ENCODE measurements around the gene CTU2.
A peak's percentile ranks its signal among the peaks of the same experiment; 100 is the strongest.

CTU2 gene

GRCh38 chr16:88700636-88701482 lies 5.4 kb upstream of the CTU2 start:
- no peaks in the 10 kb centered on the region for H3K27me3 ChIP-seq (ENCODE audit: control insufficient read depth, insufficient read depth, low read length)
- H3K36me3 ChIP-seq (ENCODE audit: control insufficient read depth, insufficient read depth, low read length) = peaks cover 24% of the 10 kb centered on the region
- no peaks in the 10 kb centered on the region for H3K9me3 ChIP-seq (ENCODE audit: control insufficient read depth, insufficient read depth, low read length)
- H3K4me1 ChIP-seq (ENCODE audit: control insufficient read depth, insufficient read depth, low read length) = no peaks in the 10 kb centered on the region
- no peak overlapping the region for H3K4me3 ChIP-seq (ENCODE audit: low read depth, low read length)
- H3K9ac ChIP-seq (ENCODE audit: low read depth, low read length) = no peak overlapping the region

- no peaks in the 10 kb centered on the region for H3K9me3 ChIP-seq (ENCODE audit: control insufficient read depth, insufficient read depth, low read length)
- no peak overlapping the region for H3K9ac ChIP-seq (ENCODE audit: low read depth, low read length)
- H3K27me3 ChIP-seq (ENCODE audit: control insufficient read depth, insufficient read depth, low read length) = no peaks in the 10 kb centered on the region
- H3K4me1 ChIP-seq (ENCODE audit: control insufficient read depth, insufficient read depth, low read length) = no peaks in the 10 kb centered on the region
- no peak overlapping the region for H3K4me3 ChIP-seq (ENCODE audit: low read depth, low read length)
- H3K36me3 ChIP-seq (ENCODE audit: control insufficient read depth, insufficient read depth, low read length) = peaks cover 21% of the 10 kb centered on the region
Observed at GRCh38 chr16:88701581-88702370, 4.5 kb upstream of the CTU2 start.

- H3K9me3 ChIP-seq (ENCODE audit: control insufficient read depth, insufficient read depth, low read length) = no peaks in the 10 kb centered on the region
- H3K36me3 ChIP-seq (ENCODE audit: control insufficient read depth, insufficient read depth, low read length) = peaks cover 14% of the 10 kb centered on the region
- no peak overlapping the region for H3K4me3 ChIP-seq (ENCODE audit: low read depth, low read length)
- no peak overlapping the region for H3K9ac ChIP-seq (ENCODE audit: low read depth, low read length)
- H3K4me1 ChIP-seq (ENCODE audit: control insufficient read depth, insufficient read depth, low read length) = peaks cover 4% of the 10 kb centered on the region
- no peaks in the 10 kb centered on the region for H3K27me3 ChIP-seq (ENCODE audit: control insufficient read depth, insufficient read depth, low read length)
Observed at GRCh38 chr16:88702371-88703210, 3.7 kb upstream of the CTU2 start.

- Histone ChIP-seq H3K9me3 (ENCODE audit: control insufficient read depth, insufficient read depth, low read length) (no peaks in the 10 kb centered on the region), H3K4me3 (ENCODE audit: low read depth, low read length) (no peak overlapping the region), H3K9ac (ENCODE audit: low read depth, low read length) (no peak overlapping the region), H3K4me1 (ENCODE audit: control insufficient read depth, insufficient read depth, low read length) (peaks cover 4% of the 10 kb centered on the region), H3K36me3 (ENCODE audit: control insufficient read depth, insufficient read depth, low read length) (peaks cover 11% of the 10 kb centered on the region), H3K27me3 (ENCODE audit: control insufficient read depth, insufficient read depth, low read length) (no peaks in the 10 kb centered on the region)
Observed at GRCh38 chr16:88703486-88704309, 2.6 kb upstream of the CTU2 start.

GRCh38 chr16:88705076-88705684 lies 1.1 kb upstream of the CTU2 start:
- Histone ChIP-seq H3K36me3 (ENCODE audit: control insufficient read depth, insufficient read depth, low read length) (peaks cover 10% of the 10 kb centered on the region), H3K9me3 (ENCODE audit: control insufficient read depth, insufficient read depth, low read length) (no peaks in the 10 kb centered on the region), H3K4me1 (ENCODE audit: control insufficient read depth, insufficient read depth, low read length) (peaks cover 4% of the 10 kb centered on the region), H3K27me3 (ENCODE audit: control insufficient read depth, insufficient read depth, low read length) (no peaks in the 10 kb centered on the region), H3K9ac (ENCODE audit: low read depth, low read length) (peak overlapping the region; percentile 54), H3K4me3 (ENCODE audit: low read depth, low read length) (peak overlapping the region; percentile 98)

- Histone ChIP-seq H3K27me3 (ENCODE audit: control insufficient read depth, insufficient read depth, low read length) (no peaks in the 10 kb centered on the region), H3K9ac (ENCODE audit: low read depth, low read length) (peak overlapping the region; percentile 54), H3K4me1 (ENCODE audit: control insufficient read depth, insufficient read depth, low read length) (peaks cover 4% of the 10 kb centered on the region), H3K9me3 (ENCODE audit: control insufficient read depth, insufficient read depth, low read length) (no peaks in the 10 kb centered on the region), H3K4me3 (ENCODE audit: low read depth, low read length) (peak overlapping the region; percentile 98), H3K36me3 (ENCODE audit: control insufficient read depth, insufficient read depth, low read length) (peaks cover 4% of the 10 kb centered on the region)
Observed at GRCh38 chr16:88705801-88706228, 488 bp upstream of the CTU2 start.

- Histone ChIP-seq H3K4me3 (ENCODE audit: low read depth, low read length) (peak overlapping the region; percentile 98), H3K4me1 (ENCODE audit: control insufficient read depth, insufficient read depth, low read length) (peaks cover 4% of the 10 kb centered on the region), H3K9me3 (ENCODE audit: control insufficient read depth, insufficient read depth, low read length) (no peaks in the 10 kb centered on the region), H3K27me3 (ENCODE audit: control insufficient read depth, insufficient read depth, low read length) (no peaks in the 10 kb centered on the region), H3K36me3 (ENCODE audit: control insufficient read depth, insufficient read depth, low read length) (peaks cover 4% of the 10 kb centered on the region), H3K9ac (ENCODE audit: low read depth, low read length) (peak overlapping the region; percentile 74)
Observed at GRCh38 chr16:88706965-88707826, 893 bp downstream of the CTU2 start.

- Histone ChIP-seq H3K27me3 (ENCODE audit: control insufficient read depth, insufficient read depth, low read length) (no peaks in the 10 kb centered on the region), H3K4me1 (ENCODE audit: control insufficient read depth, insufficient read depth, low read length) (peaks cover 4% of the 10 kb centered on the region), H3K9ac (ENCODE audit: low read depth, low read length) (no peak overlapping the region), H3K9me3 (ENCODE audit: control insufficient read depth, insufficient read depth, low read length) (no peaks in the 10 kb centered on the region), H3K4me3 (ENCODE audit: low read depth, low read length) (no peak overlapping the region), H3K36me3 (ENCODE audit: control insufficient read depth, insufficient read depth, low read length) (peaks cover 24% of the 10 kb centered on the region)
Observed at GRCh38 chr16:88710556-88710955, 4.3 kb downstream of the CTU2 start.

GRCh38 chr16:88711750-88712340 lies 5.5 kb downstream of the CTU2 start:
- Histone ChIP-seq H3K27me3 (ENCODE audit: control insufficient read depth, insufficient read depth, low read length) (no peaks in the 10 kb centered on the region), H3K9ac (ENCODE audit: low read depth, low read length) (peak overlapping the region; percentile 5), H3K4me3 (ENCODE audit: low read depth, low read length) (no peak overlapping the region), H3K4me1 (ENCODE audit: control insufficient read depth, insufficient read depth, low read length) (peaks cover 4% of the 10 kb centered on the region), H3K36me3 (ENCODE audit: control insufficient read depth, insufficient read depth, low read length) (peaks cover 36% of the 10 kb centered on the region), H3K9me3 (ENCODE audit: control insufficient read depth, insufficient read depth, low read length) (no peaks in the 10 kb centered on the region)

Measured in iPS-15b (cell line).